RWPE2 (cell line): ENCODE measurements around the gene SLC7A6OS.

ENCODE experiments used
- ATAC-seq: fragments of 200-7000 bp; cut with Tn5 transposase; 3 replicates; pipeline ENCODE4 v1.9.1; 2021; ENCODE audit warnings: low read depth
- DNase-seq: peaks from one replicate; pipeline ENCODE4 v3.0.0-alpha.2; 2020; ENCODE audit warnings: low spot score
- H3K27ac ChIP-seq: fragments of 450-650 bp; 2 replicates; pipeline ENCODE4 v1.5.1; 2017; ENCODE audit warnings: mild to moderate bottlenecking; ENCODE audit not compliant: poor library complexity, severe bottlenecking
- H3K27me3 ChIP-seq: fragments of 250-450 bp; sonication (Bioruptor Pico); 2 replicates; pipeline ENCODE4 v1.5.1; 2021; ENCODE audit warnings: mild to moderate bottlenecking, moderate library complexity; ENCODE audit not compliant: insufficient read depth, poor library complexity, severe bottlenecking
- H3K36me3 ChIP-seq: fragments of 250-450 bp; sonication (Bioruptor Pico); 2 replicates; pipeline ENCODE4 v1.5.1; 2020; ENCODE audit warnings: low read depth, mild to moderate bottlenecking, moderate library complexity
- H3K4me1 ChIP-seq: fragments of 250-450 bp; sonication (Bioruptor Pico); 2 replicates; pipeline ENCODE4 v1.5.1; 2021; ENCODE audit warnings: mild to moderate bottlenecking, moderate library complexity; ENCODE audit not compliant: insufficient read depth, poor library complexity, severe bottlenecking
- H3K4me3 ChIP-seq: fragments of 250-450 bp; sonication (Bioruptor Pico); 2 replicates; pipeline ENCODE4 v1.5.1; 2021; ENCODE audit warnings: mild to moderate bottlenecking, moderate library complexity; ENCODE audit not compliant: severe bottlenecking
- H3K9me3 ChIP-seq: fragments of 250-450 bp; sonication (Bioruptor Pico); 2 replicates; pipeline ENCODE4 v1.5.1; 2021; ENCODE audit warnings: mild to moderate bottlenecking, moderate library complexity; ENCODE audit not compliant: severe bottlenecking
- CTCF ChIP-seq: fragments of 450-650 bp; IDR thresholded peaks from one replicate; pipeline ENCODE4 v1.5.1; 2017; ENCODE audit warnings: mild to moderate bottlenecking, moderate library complexity; ENCODE audit not compliant: poor library complexity, severe bottlenecking

Gene SLC7A6OS

GRCh38 chr16:68297908-68298307, 12.8 kb downstream of the SLC7A6OS start:
- peaks cover 25% of the 10 kb centered on the region for H3K4me1 ChIP-seq
- peak overlapping the region; percentile 59 for H3K27ac ChIP-seq
- peaks cover 93% of the 10 kb centered on the region for H3K36me3 ChIP-seq
- DNase-seq (no peak), ATAC-seq (peak; percentile 51)
- H3K9me3 ChIP-seq: no peaks in the 10 kb centered on the region
- no peak overlapping the region for H3K4me3 ChIP-seq
- TF ChIP-seq CTCF: no peak
- H3K27me3 ChIP-seq: no peaks in the 10 kb centered on the region

GRCh38 chr16:68296693-68297092, 14.1 kb downstream of the SLC7A6OS start:
- no peak for ATAC-seq
- TF ChIP-seq CTCF: no peak
- Histone ChIP-seq H3K4me3 (no peak overlapping the region), H3K36me3 (peaks cover 90% of the 10 kb centered on the region), H3K27me3 (no peaks in the 10 kb centered on the region), H3K27ac (no peak overlapping the region), H3K4me1 (peaks cover 25% of the 10 kb centered on the region), H3K9me3 (no peaks in the 10 kb centered on the region)
- DNase-seq: no peak

- H3K4me1 ChIP-seq: peaks cover 25% of the 10 kb centered on the region
- ATAC-seq (no peak), DNase-seq (no peak)
- no peaks in the 10 kb centered on the region for H3K27me3 ChIP-seq
- H3K9me3 ChIP-seq: no peaks in the 10 kb centered on the region
- no peak for TF ChIP-seq CTCF
- H3K27ac ChIP-seq: no peak overlapping the region
- H3K4me3 ChIP-seq: no peak overlapping the region
- H3K36me3 ChIP-seq: peaks cover 90% of the 10 kb centered on the region
Observed at GRCh38 chr16:68296291-68296690, 14.5 kb downstream of the SLC7A6OS start.

- H3K27ac ChIP-seq: no peak overlapping the region
- peaks cover 87% of the 10 kb centered on the region for H3K36me3 ChIP-seq
Observed at GRCh38 chr16:68292425-68292824, 18.3 kb downstream of the SLC7A6OS start.

More at GRCh38 chr16:68292425-68292824, 18.3 kb downstream of the SLC7A6OS start:
- TF ChIP-seq CTCF: no peak
- DNase-seq (no peak), ATAC-seq (no peak)
- Histone ChIP-seq H3K9me3 (no peaks in the 10 kb centered on the region), H3K4me1 (no peaks in the 10 kb centered on the region), H3K27me3 (no peaks in the 10 kb centered on the region), H3K4me3 (no peak overlapping the region)
